HepG2 (cell line): ENCODE data around the gene SYTL3. TPM values are rescaled to one million over a fixed set of nuclear protein-coding genes. Genes with fewer than 3 reads are reported as not detected.

Experiments
- ATAC-seq: fragments of 200-7000 bp; cut with Tn5 transposase; 3 replicates; pipeline ENCODE4 v1.9.1; 2020; ENCODE audit warnings: mild to moderate bottlenecking, moderate library complexity
- BruUV-seq: library from RNA; stranded (reverse); fragments of 400-500 nt; replicated peaks from 2 replicates; lab custom pipeline; 2021; lab: Mats Ljungman, UMichigan
- CTCF ChIA-PET: fragments of 300-600 bp; formaldehyde crosslinking; extraction: SDS; loops from one replicate; lab custom pipeline; 2021; ENCODE audit warnings: low total read pairs, inconsistent platforms, low intra/inter-chr PET ratio; lab: Yijun Ruan, JAX
- POLR2A ChIA-PET: fragments of 350-600 bp; sonication (Branson Sonifier 250); formaldehyde crosslinking; loops from one replicate; lab custom pipeline; 2020; ENCODE audit warnings: antibody characterized with exemption, inconsistent platforms; lab: Yijun Ruan, JAX
- DNase-seq: peaks from one replicate; pipeline ENCODE4 v3.0.0-alpha.2; 2015; ENCODE audit warnings: low spot score
- FAIRE-seq: peaks from 3 replicates; lab custom pipeline; 2011; peaks lifted over from hg19 to GRCh38; lab: Jason Lieb, UNC
- H2AFZ ChIP-seq: one replicate; pipeline ENCODE4 v1.6.1; 2011; ENCODE audit warnings: low read length, inconsistent platforms
- H3K27ac ChIP-seq: fragments of 300-600 bp; 3 replicates; pipeline ENCODE4 v1.8.0; 2011; ENCODE audit warnings: mixed run types, mild to moderate bottlenecking, mixed read lengths, low read length, inconsistent platforms; ENCODE audit not compliant: insufficient read depth; ENCODE audit errors: extremely low read length
- H3K27me3 ChIP-seq, 2 experiments: fragments of 200-600 bp in 1 of 2; 2 replicates in 1 of 2; 3 replicates in 1 of 2; pipeline versions ENCODE4 v1.6.0 to v1.8.0; 2011; ENCODE audit warnings: low read length in 2 of 2, mild to moderate bottlenecking in 2 of 2, moderate library complexity in 2 of 2, inconsistent platforms in 1 of 2; ENCODE audit not compliant: insufficient read depth in 2 of 2, control insufficient read depth in 1 of 2
- H3K36me3 ChIP-seq, 2 experiments: fragments of 200-600 bp in 1 of 2; replicated peaks in 1 of 2; 2 replicates in 1 of 2; 3 replicates in 1 of 2; pipeline versions ENCODE4 v1.5.1 to v1.8.0; 2011; ENCODE audit warnings: low read length in 2 of 2, inconsistent platforms in 1 of 2; ENCODE audit not compliant: insufficient read depth in 2 of 2, control insufficient read depth in 1 of 2
- H3K4me1 ChIP-seq: 2 replicates; pipeline ENCODE4 v1.5.1; 2012; ENCODE audit warnings: low read length, inconsistent platforms; ENCODE audit not compliant: insufficient read depth
- H3K4me2 ChIP-seq: 2 replicates; pipeline ENCODE4 v1.6.0; 2011; ENCODE audit warnings: low read depth, low read length, inconsistent platforms
- H3K4me3 ChIP-seq, 3 experiments: fragments of 200-600 bp in 1 of 3; sonication (generic), shearing (Covaris generic) in 1 of 3; replicated peaks in 1 of 3; 2 replicates each; pipeline ENCODE4 v1.5.1; 2011 to 2016; ENCODE audit warnings: low read length in 3 of 3, inconsistent platforms in 2 of 3, low read depth in 2 of 3, mild to moderate bottlenecking in 2 of 3, control low read depth in 1 of 3, mixed read lengths in 1 of 3; ENCODE audit not compliant: insufficient read depth in 1 of 3
- H3K79me2 ChIP-seq: one replicate; pipeline ENCODE4 v1.6.1; 2011; ENCODE audit warnings: low read length, inconsistent platforms; ENCODE audit not compliant: insufficient read depth
- H3K9ac ChIP-seq: 2 replicates; pipeline ENCODE4 v1.6.0; 2011; ENCODE audit warnings: mild to moderate bottlenecking, low read depth, low read length, inconsistent platforms; ENCODE audit not compliant: insufficient read depth
- H3K9me3 ChIP-seq: 2 replicates; pipeline ENCODE4 v1.5.1; 2012; ENCODE audit warnings: mild to moderate bottlenecking, low read length
- H4K20me1 ChIP-seq: 2 replicates; pipeline ENCODE4 v1.6.0; 2011; ENCODE audit warnings: inconsistent platforms, mild to moderate bottlenecking, low read length, moderate library complexity; ENCODE audit not compliant: insufficient read depth
- ARNTL ChIP-seq: sonication (generic); formaldehyde crosslinking; IDR thresholded peaks from 2 replicates; pipeline ENCODE4 v1.4.0; 2020; ENCODE audit warnings: mild to moderate bottlenecking, missing genetic modification reagents
- BCL6 ChIP-seq: IDR thresholded peaks from 2 replicates; pipeline ENCODE4 v1.6.1; 2016; ENCODE audit warnings: missing genetic modification reagents, missing compliant biosample characterization
- DNMT1 ChIP-seq: sonication (generic); formaldehyde crosslinking; IDR thresholded peaks from 2 replicates; pipeline ENCODE4 v1.5.1; 2020; ENCODE audit warnings: mild to moderate bottlenecking, missing genetic modification reagents
- DPF2 ChIP-seq: sonication (generic); formaldehyde crosslinking; IDR thresholded peaks from 2 replicates; pipeline ENCODE4 v1.4.0; 2020; ENCODE audit warnings: mild to moderate bottlenecking, low read depth, missing genetic modification reagents, borderline replicate concordance
- GLMP ChIP-seq: sonication (generic); formaldehyde crosslinking; IDR thresholded peaks from 2 replicates; pipeline ENCODE4 v1.9.0; 2021; ENCODE audit warnings: missing genetic modification reagents, mild to moderate bottlenecking, borderline replicate concordance
- HDAC2 ChIP-seq: sonication (generic); formaldehyde crosslinking; IDR thresholded peaks from 2 replicates; pipeline ENCODE4 v1.4.0; 2020; ENCODE audit warnings: missing genetic modification reagents
- MIER3 ChIP-seq: IDR thresholded peaks from 2 replicates; pipeline ENCODE4 v1.6.1; 2016; ENCODE audit warnings: missing compliant biosample characterization, borderline replicate concordance
- MYC ChIP-seq: sonication (generic); formaldehyde crosslinking; IDR thresholded peaks from 2 replicates; pipeline ENCODE4 v1.9.0; 2021; ENCODE audit warnings: missing genetic modification reagents, borderline replicate concordance
- NCOA5 ChIP-seq: sonication (generic); formaldehyde crosslinking; IDR thresholded peaks from 2 replicates; pipeline ENCODE4 v1.4.0; 2020; ENCODE audit warnings: missing genetic modification reagents
- NCOR1 ChIP-seq: fragments of 200-600 bp; sonication (generic); IDR thresholded peaks from 2 replicates; pipeline ENCODE4 v1.7.0; 2017; ENCODE audit warnings: antibody characterized with exemption, low read length, borderline replicate concordance
- NFYB ChIP-seq: sonication (generic); formaldehyde crosslinking; IDR thresholded peaks from 2 replicates; pipeline ENCODE4 v1.4.0; 2020; ENCODE audit warnings: missing genetic modification reagents
- PPARG ChIP-seq: conservative IDR thresholded peaks from 2 replicates; pipeline ENCODE4 v1.6.1; 2016; ENCODE audit warnings: missing biosample characterization, missing genetic modification reagents
- SIX4 ChIP-seq: sonication (generic); formaldehyde crosslinking; IDR thresholded peaks from 2 replicates; pipeline ENCODE4 v1.4.0; 2020; ENCODE audit warnings: missing genetic modification reagents
- SP2 ChIP-seq: sonication (generic); formaldehyde crosslinking; IDR thresholded peaks from 2 replicates; pipeline ENCODE4 v1.5.1; 2020; ENCODE audit warnings: mild to moderate bottlenecking, missing genetic modification reagents
- U2AF2 ChIP-seq: fragments of 200-400 bp; formaldehyde crosslinking; IDR thresholded peaks from 2 replicates; pipeline ENCODE4 v1.6.1; 2017; ENCODE audit warnings: low read depth, mild to moderate bottlenecking, low read length
- ZNF460 ChIP-seq: sonication (generic); formaldehyde crosslinking; IDR thresholded peaks from 2 replicates; pipeline ENCODE4 v1.5.1; 2020; ENCODE audit warnings: missing genetic modification reagents, mild to moderate bottlenecking, borderline replicate concordance
- ZNF484 ChIP-seq: sonication (generic); formaldehyde crosslinking; IDR thresholded peaks from 2 replicates; pipeline ENCODE4 v1.5.1; 2020; ENCODE audit warnings: mild to moderate bottlenecking, low read depth, missing genetic modification reagents, borderline replicate concordance
- WGBS: methylation state at CpG from one replicate; pipeline ENCODE4 v1.1.6; 2017; ENCODE audit warnings: low lambda C conversion rate; 5-methylcytosine and 5-hydroxymethylcytosine counted together
- in situ Hi-C: cut with HindIII; loops from 2 replicates; pipeline ENCODE4 v1.10.0; 2017; ENCODE audit warnings: low pct_unique_long_range_greater_than_20kb; ENCODE audit not compliant: extremely low pct_ligation_motif_present
- intact Hi-C: fragments of 100-400 bp; cut with micrococcal nuclease; formaldehyde crosslinking; loops from one replicate; pipeline ENCODE4 v1.10.0; 2022; ENCODE audit not compliant: unreplicated experiment
- polyA plus RNA-seq, 8 experiments: library from polyadenylated mRNA; depleted of rRNA in 3 of 8; stranded (reverse) in 7 of 8; unstranded in 1 of 8; fragments of >200 nt; fragmentation: Illumina TruSeq in 4 of 8; extraction: Trizol in 4 of 8; gene quantifications; 2 replicates each; pipeline versions ENCODE4 v1.2.1 to v1.2.3, GENCODE V29; 2011 to 2016; ENCODE audit warnings: low read depth in 4 of 8, missing spikeins in 1 of 8, mixed read lengths in 1 of 8; ENCODE audit not compliant: insufficient read depth in 1 of 8
- total RNA-seq, 5 experiments: library from RNA; depleted of rRNA; stranded (reverse); fragments of >200 nt; fragmentation: Illumina TruSeq; extraction: Trizol; gene quantifications; 2 replicates each; pipeline ENCODE4 v1.2.3, GENCODE V29; 2016; ENCODE audit warnings: low read depth in 1 of 5
- TF ChIP-seq, protein P1 (sequence below): IDR thresholded peaks from 2 replicates; pipeline ENCODE4 v1.6.1; 2016; ENCODE audit warnings: low read depth
- TF ChIP-seq, protein P2 (sequence below): sonication (generic); formaldehyde crosslinking; IDR thresholded peaks from 2 replicates; pipeline ENCODE4 v1.4.0; 2020; ENCODE audit warnings: missing genetic modification reagents, mild to moderate bottlenecking, borderline replicate concordance
- TF ChIP-seq, protein P3 (sequence below): IDR thresholded peaks from 2 replicates; pipeline ENCODE4 v1.6.1; 2012; ENCODE audit warnings: inconsistent platforms

The SYTL3 gene
- total and polyA plus RNA-seq, 2 of the 13 experiments (the other 11 are each of a cell fraction or from before 2014, with no cell fraction given) = 0.11 to 0.28 TPM

DNA sequence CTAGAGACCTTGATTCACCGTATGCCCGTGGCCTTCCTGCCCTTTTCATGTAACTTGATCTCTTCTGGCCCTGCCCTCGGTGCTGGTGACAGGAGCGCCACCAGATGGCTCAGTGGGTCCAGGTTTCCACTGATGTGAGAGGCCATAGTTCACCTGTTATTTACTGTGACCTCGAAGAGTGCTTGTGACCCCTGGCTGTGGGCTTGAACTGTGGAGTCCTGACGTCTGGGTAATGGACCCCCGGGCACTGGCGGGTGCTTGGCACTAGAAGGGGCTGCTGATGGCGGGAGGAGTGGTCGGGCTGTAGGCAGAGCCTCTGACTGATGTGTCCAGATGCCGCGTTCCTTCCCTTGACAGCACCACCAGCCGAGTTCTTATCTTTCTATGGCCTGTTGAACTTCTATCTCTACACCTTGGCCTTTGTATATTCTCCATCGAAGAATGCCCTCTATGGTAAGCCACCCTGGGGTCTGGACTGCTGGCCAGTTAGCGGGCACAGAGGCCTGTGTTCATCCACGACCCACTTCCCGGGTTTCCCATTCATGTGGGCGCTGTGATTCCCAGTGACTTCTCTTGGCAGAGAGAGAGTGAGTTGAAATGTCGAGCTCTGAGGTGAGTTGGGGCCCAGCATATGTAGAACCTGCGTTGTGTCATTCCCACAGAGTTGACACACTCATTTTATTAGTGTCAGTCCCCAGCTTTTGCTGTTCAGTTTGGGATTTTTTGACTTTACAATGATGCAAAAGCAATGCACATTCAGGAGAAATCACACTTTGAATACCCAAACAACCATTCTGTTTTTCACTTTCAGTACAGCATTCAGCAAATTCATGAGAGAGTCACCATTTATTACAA is 20.3 kb upstream of the SYTL3 start:
- no peaks in the 10 kb centered on the region for H3K9me3 ChIP-seq
- intact Hi-C loops (no loop called here), in situ Hi-C loops (no loop called here)
- H3K79me2 ChIP-seq = no peaks in the 10 kb centered on the region
- DNase-seq (peak; percentile 71), ATAC-seq (peak; percentile 76), FAIRE-seq (peak; percentile 82)
- no peaks in the 10 kb centered on the region for H3K27me3 ChIP-seq
- 67% methylated on average over 20 of the region's 20 CpGs for WGBS
- H3K36me3 ChIP-seq = peaks cover 66 to 86% of the 10 kb centered on the region in 2 experiments
- H3K4me2 ChIP-seq = no peak overlapping the region
- no peak overlapping the region for H2AFZ ChIP-seq
- peak overlapping the region; percentile 42 for H3K27ac ChIP-seq
- no peak overlapping the region for H3K4me3 ChIP-seq
- H3K9ac ChIP-seq = no peak overlapping the region
- POLR2A ChIA-PET = no interaction called here
- peaks cover 31% of the 10 kb centered on the region for H4K20me1 ChIP-seq
- peaks cover 56% of the 10 kb centered on the region for H3K4me1 ChIP-seq
- no TSS peak for BruUV-seq
- CTCF ChIA-PET = interaction anchor here (1.5 kb wide), 1 partner anchor 61 kb away, joined by 7 read pairs; no protein-coding TSS in a partner anchor
- TF ChIP-seq DNMT1 (CRISPR knock-in tag) (no peak), U2AF2 (no peak), PPARG (CRISPR knock-in tag) (0 out of 2 replicates have a peak, but pooled peaks have one; percentile 56), NCOA5 (no peak), DPF2 (peak; percentile 48; the same call in 1 of the 2 replicates), NCOR1 (peak; percentile 80), MYC (CRISPR knock-in tag) (peak; percentile 5; the same call in 1 of the 2 replicates), ZNF460 (CRISPR knock-in tag) (no peak), MIER3 (CRISPR knock-in tag) (0 out of 2 replicates have a peak, but pooled peaks have one; percentile 25), HDAC2 (CRISPR knock-in tag) (peak; percentile 70; the same call in 1 of the 2 replicates), ZNF484 (CRISPR knock-in tag) (no peak), GLMP (CRISPR knock-in tag) (no peak), ARNTL (CRISPR knock-in tag) (no peak), SIX4 (peak; percentile 97), SP2 (CRISPR knock-in tag) (no peak), NFYB (CRISPR knock-in tag) (no peak), BCL6 (CRISPR knock-in tag) (0 out of 2 replicates have a peak, but pooled peaks have one; percentile 28)
- TF ChIP-seq, protein P1, sequence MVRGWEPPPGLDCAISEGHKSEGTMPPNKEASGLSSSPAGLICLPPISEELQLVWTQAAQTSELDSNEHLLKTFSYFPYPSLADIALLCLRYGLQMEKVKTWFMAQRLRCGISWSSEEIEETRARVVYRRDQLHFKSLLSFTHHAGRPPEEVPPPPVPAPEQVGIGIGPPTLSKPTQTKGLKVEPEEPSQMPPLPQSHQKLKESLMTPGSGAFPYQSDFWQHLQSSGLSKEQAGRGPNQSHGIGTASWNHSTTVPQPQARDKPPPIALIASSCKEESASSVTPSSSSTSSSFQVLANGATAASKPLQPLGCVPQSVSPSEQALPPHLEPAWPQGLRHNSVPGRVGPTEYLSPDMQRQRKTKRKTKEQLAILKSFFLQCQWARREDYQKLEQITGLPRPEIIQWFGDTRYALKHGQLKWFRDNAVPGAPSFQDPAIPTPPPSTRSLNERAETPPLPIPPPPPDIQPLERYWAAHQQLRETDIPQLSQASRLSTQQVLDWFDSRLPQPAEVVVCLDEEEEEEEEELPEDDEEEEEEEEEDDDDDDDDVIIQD (CRISPR knock-in tag) = peak; percentile 68
- TF ChIP-seq, protein P2, sequence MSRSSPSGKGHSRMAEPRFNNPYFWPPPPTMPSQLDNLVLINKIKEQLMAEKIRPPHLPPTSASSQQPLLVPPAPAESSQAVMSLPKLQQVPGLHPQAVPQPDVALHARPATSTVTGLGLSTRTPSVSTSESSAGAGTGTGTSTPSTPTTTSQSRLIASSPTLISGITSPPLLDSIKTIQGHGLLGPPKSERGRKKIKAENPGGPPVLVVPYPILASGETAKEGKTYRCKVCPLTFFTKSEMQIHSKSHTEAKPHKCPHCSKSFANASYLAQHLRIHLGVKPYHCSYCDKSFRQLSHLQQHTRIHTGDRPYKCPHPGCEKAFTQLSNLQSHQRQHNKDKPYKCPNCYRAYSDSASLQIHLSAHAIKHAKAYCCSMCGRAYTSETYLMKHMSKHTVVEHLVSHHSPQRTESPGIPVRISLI (CRISPR knock-in tag) = peak; percentile 18; the same call in 1 of the 2 replicates
- TF ChIP-seq, protein P3, sequence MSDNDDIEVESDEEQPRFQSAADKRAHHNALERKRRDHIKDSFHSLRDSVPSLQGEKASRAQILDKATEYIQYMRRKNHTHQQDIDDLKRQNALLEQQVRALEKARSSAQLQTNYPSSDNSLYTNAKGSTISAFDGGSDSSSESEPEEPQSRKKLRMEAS = 0 out of 2 replicates have a peak, but pooled peaks have one; percentile 19
